Neural cell (in vitro differentiated cells): Measurements from ENCODE around the gene PLA2G6.

Experiments used
- EZH2 ChIP-seq: fragments of 200-600, 300-800 bp; shearing (Covaris generic), sonication (generic); IDR thresholded peaks from 2 replicates; pipeline ENCODE4 v1.6.1; 2014; ENCODE audit warnings: antibody characterized with exemption, low read length, borderline replicate concordance, mild to moderate bottlenecking; ENCODE audit not compliant: insufficient read depth, poor library complexity, severe bottlenecking
- TF ChIP-seq, protein P1 (sequence below): fragments of 450-650 bp; IDR thresholded peaks from 2 replicates; pipeline ENCODE4 v1.5.1; 2014; ENCODE audit warnings: antibody characterized with exemption, mild to moderate bottlenecking, moderate library complexity; ENCODE audit not compliant: poor library complexity, severe bottlenecking

DNA sequence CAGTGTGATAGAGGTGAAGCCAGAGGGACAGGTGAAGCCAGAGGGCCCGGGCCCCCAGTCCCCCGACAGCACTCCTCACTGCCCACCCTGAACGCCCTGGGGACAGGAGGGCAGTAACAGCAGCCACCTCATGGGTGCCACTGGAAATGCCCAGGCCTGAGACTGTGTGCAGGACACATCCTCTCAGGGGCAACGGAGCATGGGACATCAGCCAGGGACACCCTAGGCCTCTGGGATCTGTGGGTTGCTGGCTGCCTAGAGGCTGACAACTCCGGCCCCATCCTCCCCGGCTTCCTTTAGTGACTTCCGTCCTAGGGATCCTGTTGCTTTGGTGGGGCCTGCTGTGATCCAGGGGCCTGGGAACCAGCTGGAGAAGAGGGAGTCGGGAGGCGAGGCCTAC, 53.8 kb downstream of the PLA2G6 start:
- TF ChIP-seq EZH2 = no peak
- TF ChIP-seq, protein P1, sequence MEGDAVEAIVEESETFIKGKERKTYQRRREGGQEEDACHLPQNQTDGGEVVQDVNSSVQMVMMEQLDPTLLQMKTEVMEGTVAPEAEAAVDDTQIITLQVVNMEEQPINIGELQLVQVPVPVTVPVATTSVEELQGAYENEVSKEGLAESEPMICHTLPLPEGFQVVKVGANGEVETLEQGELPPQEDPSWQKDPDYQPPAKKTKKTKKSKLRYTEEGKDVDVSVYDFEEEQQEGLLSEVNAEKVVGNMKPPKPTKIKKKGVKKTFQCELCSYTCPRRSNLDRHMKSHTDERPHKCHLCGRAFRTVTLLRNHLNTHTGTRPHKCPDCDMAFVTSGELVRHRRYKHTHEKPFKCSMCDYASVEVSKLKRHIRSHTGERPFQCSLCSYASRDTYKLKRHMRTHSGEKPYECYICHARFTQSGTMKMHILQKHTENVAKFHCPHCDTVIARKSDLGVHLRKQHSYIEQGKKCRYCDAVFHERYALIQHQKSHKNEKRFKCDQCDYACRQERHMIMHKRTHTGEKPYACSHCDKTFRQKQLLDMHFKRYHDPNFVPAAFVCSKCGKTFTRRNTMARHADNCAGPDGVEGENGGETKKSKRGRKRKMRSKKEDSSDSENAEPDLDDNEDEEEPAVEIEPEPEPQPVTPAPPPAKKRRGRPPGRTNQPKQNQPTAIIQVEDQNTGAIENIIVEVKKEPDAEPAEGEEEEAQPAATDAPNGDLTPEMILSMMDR = no peak
